ENCODE results near the gene NAV2.

NAV2 gene

DNA sequence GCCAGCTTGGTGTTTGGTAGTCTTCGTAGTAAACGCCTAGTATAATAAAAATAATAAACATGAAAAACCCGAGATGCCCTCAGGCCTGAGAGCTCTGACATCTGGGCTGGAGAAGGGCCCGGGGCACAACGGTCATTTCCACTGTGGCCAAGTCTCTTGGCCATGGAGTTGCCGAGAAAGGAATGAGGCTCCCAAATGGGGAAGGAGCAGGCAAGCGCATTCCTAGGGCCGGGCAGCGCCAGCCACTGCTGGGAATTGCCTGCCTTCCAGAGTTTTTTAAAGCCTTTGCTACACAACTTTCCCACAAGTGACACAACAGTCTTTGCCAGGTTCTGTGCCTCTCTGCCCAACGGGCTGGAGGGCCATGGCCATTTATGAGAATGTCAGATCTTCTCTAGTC lies 103.4 kb downstream of the NAV2 start:
- Histone ChIP-seq H3K9me3 (ENCODE audit: insufficient read depth, low read depth, low read length) (no peaks in the 10 kb centered on the region), H4K8ac (ENCODE audit: low read depth, low read length) (no peak overlapping the region), H3K4ac (ENCODE audit: low read depth, low read length) (no peak overlapping the region), H2BK12ac (ENCODE audit: low read length) (no peak overlapping the region), H3K36me3 (ENCODE audit: control insufficient read depth in 1 of 2, insufficient read depth in 2 of 2, low read length in 2 of 2) (no peaks in the 10 kb centered on the region), H3K9ac (ENCODE audit: low read length) (no peak overlapping the region), H3K27me3 (ENCODE audit: insufficient read depth, low read length) (no peaks in the 10 kb centered on the region), H3K79me1 (ENCODE audit: low read length) (no peaks in the 10 kb centered on the region), H3K27ac (ENCODE audit: low read depth, low read length) (no peak overlapping the region), H3K4me1 (ENCODE audit: control insufficient read depth in 1 of 2, insufficient read depth in 2 of 2, low read length in 2 of 2) (peaks cover 0 to 5% of the 10 kb centered on the region in 2 experiments), H4K91ac (ENCODE audit: low read depth, low read length) (no peak overlapping the region), H3K23ac (ENCODE audit: low read length) (no peak overlapping the region), H3K18ac (ENCODE audit: low read length) (no peak overlapping the region), H3K4me3 (ENCODE audit: low read depth, low read length) (no peak overlapping the region), H2BK5ac (ENCODE audit: low read depth, low read length, poor library complexity) (no peak overlapping the region), H2AK5ac (ENCODE audit: low read length) (no peak overlapping the region), H3K14ac (ENCODE audit: low read length) (no peak overlapping the region), H4K12ac (ENCODE audit: low read depth, low read length) (no peak overlapping the region), H2AFZ (ENCODE audit: insufficient read depth, low read length, poor library complexity) (no peak overlapping the region), H2BK120ac (ENCODE audit: insufficient read depth, low read length, poor library complexity) (no peak overlapping the region), H3K4me2 (ENCODE audit: low read length) (no peak overlapping the region), H3K79me2 (ENCODE audit: control insufficient read depth, insufficient read depth, low read length, poor library complexity) (no peaks in the 10 kb centered on the region)
- no peak for DNase-seq
- WGBS (ENCODE audit: extremely low coverage, insufficient coverage, insufficient read length): no CpG with 5 or more reads among the region's 10 CpGs

DNA sequence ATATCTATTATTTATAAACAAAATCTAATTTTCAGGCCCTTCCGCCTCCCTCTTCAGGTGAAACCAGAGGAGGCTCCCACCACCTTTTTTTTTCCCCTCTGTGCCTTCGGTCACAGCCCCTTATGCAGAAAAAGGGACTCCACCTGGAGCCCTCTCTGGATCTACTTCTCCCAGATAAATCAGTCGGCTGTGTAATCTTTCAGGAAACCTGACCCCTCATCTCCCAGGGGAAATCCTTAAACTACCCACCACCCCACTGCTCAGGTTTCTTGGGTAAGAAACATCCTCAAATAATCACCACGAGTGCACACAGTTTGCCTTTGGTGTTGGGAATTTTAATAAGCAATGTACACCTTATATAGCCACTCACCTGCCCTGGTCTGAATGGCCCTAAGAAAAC lies 104.2 kb downstream of the NAV2 start:
- H3K9ac ChIP-seq (ENCODE audit: low read length): no peak overlapping the region
- no peak overlapping the region for H3K4me2 ChIP-seq (ENCODE audit: low read length)
- no peaks in the 10 kb centered on the region for H3K36me3 ChIP-seq (ENCODE audit: control insufficient read depth in 1 of 2, insufficient read depth in 2 of 2, low read length in 2 of 2)
- H3K23ac ChIP-seq (ENCODE audit: low read length): no peak overlapping the region
- no peak overlapping the region for H3K4me3 ChIP-seq (ENCODE audit: low read depth, low read length)
- H3K18ac ChIP-seq (ENCODE audit: low read length): no peak overlapping the region
- no peaks in the 10 kb centered on the region for H3K9me3 ChIP-seq (ENCODE audit: insufficient read depth, low read depth, low read length)
- no peak overlapping the region for H2BK12ac ChIP-seq (ENCODE audit: low read length)
- no peak overlapping the region for H2BK120ac ChIP-seq (ENCODE audit: insufficient read depth, low read length, poor library complexity)
- no peaks in the 10 kb centered on the region for H3K27me3 ChIP-seq (ENCODE audit: insufficient read depth, low read length)
- H3K79me2 ChIP-seq (ENCODE audit: control insufficient read depth, insufficient read depth, low read length, poor library complexity): no peaks in the 10 kb centered on the region
- DNase-seq: no peak
- no CpG with 5 or more reads among the region's 4 CpGs for WGBS (ENCODE audit: extremely low coverage, insufficient coverage, insufficient read length)
- H3K14ac ChIP-seq (ENCODE audit: low read length): no peak overlapping the region
- no peak overlapping the region for H2AK5ac ChIP-seq (ENCODE audit: low read length)
- no peak overlapping the region for H4K8ac ChIP-seq (ENCODE audit: low read depth, low read length)
- H3K79me1 ChIP-seq (ENCODE audit: low read length): no peaks in the 10 kb centered on the region
- no peak overlapping the region for H2AFZ ChIP-seq (ENCODE audit: insufficient read depth, low read length, poor library complexity)
- H3K4ac ChIP-seq (ENCODE audit: low read depth, low read length): no peak overlapping the region
- no peak overlapping the region for H3K27ac ChIP-seq (ENCODE audit: low read depth, low read length)
- no peak overlapping the region for H4K12ac ChIP-seq (ENCODE audit: low read depth, low read length)
- no peak overlapping the region for H4K91ac ChIP-seq (ENCODE audit: low read depth, low read length)
- peaks cover 0 to 5% of the 10 kb centered on the region in 2 experiments for H3K4me1 ChIP-seq (ENCODE audit: control insufficient read depth in 1 of 2, insufficient read depth in 2 of 2, low read length in 2 of 2)
- H2BK5ac ChIP-seq (ENCODE audit: low read depth, low read length, poor library complexity): no peak overlapping the region

DNA sequence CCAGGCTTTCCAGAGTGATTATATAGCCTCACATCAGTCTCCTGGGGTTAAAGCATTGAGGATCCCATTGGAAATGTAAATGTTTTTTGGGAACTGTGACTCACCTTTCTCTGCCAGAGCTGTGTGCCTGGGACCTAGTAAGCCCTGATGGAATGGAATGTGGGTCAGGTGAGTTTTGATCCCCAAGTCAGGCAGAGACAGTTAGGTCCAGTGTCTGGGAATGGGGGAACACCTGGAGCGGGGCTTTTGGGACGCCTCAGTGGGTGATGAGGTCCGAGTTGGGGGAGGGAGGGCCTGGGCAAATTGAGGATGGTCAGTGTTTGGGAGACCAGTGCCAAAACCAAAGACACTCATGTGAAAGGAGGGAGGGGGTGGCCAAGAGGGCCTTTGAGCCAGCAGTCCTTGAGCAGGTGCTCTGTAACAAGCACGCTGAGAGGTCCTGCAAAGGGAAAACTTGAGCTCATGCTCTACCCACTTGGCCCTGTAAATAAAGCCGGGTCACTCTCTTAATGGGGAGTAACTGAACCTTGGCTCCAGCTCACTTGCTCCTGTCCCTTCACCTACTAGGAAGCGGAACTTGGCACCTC lies 104.7 kb downstream of the NAV2 start:
- Histone ChIP-seq H3K27me3 (ENCODE audit: insufficient read depth, low read length) (no peaks in the 10 kb centered on the region), H4K8ac (ENCODE audit: low read depth, low read length) (no peak overlapping the region), H3K18ac (ENCODE audit: low read length) (no peak overlapping the region), H3K9ac (ENCODE audit: low read length) (no peak overlapping the region), H3K14ac (ENCODE audit: low read length) (no peak overlapping the region), H2BK5ac (ENCODE audit: low read depth, low read length, poor library complexity) (no peak overlapping the region), H4K91ac (ENCODE audit: low read depth, low read length) (no peak overlapping the region), H2AK5ac (ENCODE audit: low read length) (no peak overlapping the region), H2BK120ac (ENCODE audit: insufficient read depth, low read length, poor library complexity) (no peak overlapping the region), H3K4me1 (ENCODE audit: control insufficient read depth in 1 of 2, insufficient read depth in 2 of 2, low read length in 2 of 2) (peaks cover 0 to 5% of the 10 kb centered on the region in 2 experiments), H3K27ac (ENCODE audit: low read depth, low read length) (no peak overlapping the region), H3K4me3 (ENCODE audit: low read depth, low read length) (no peak overlapping the region), H2BK12ac (ENCODE audit: low read length) (no peak overlapping the region), H2AFZ (ENCODE audit: insufficient read depth, low read length, poor library complexity) (no peak overlapping the region), H3K36me3 (ENCODE audit: control insufficient read depth in 1 of 2, insufficient read depth in 2 of 2, low read length in 2 of 2) (no peaks in the 10 kb centered on the region), H3K4me2 (ENCODE audit: low read length) (no peak overlapping the region), H3K23ac (ENCODE audit: low read length) (no peak overlapping the region), H4K12ac (ENCODE audit: low read depth, low read length) (no peak overlapping the region), H3K79me2 (ENCODE audit: control insufficient read depth, insufficient read depth, low read length, poor library complexity) (no peaks in the 10 kb centered on the region), H3K4ac (ENCODE audit: low read depth, low read length) (no peak overlapping the region), H3K79me1 (ENCODE audit: low read length) (no peaks in the 10 kb centered on the region), H3K9me3 (ENCODE audit: insufficient read depth, low read depth, low read length) (no peaks in the 10 kb centered on the region)
- no CpG with 5 or more reads among the region's 6 CpGs for WGBS (ENCODE audit: extremely low coverage, insufficient coverage, insufficient read length)
- no peak for DNase-seq

DNA sequence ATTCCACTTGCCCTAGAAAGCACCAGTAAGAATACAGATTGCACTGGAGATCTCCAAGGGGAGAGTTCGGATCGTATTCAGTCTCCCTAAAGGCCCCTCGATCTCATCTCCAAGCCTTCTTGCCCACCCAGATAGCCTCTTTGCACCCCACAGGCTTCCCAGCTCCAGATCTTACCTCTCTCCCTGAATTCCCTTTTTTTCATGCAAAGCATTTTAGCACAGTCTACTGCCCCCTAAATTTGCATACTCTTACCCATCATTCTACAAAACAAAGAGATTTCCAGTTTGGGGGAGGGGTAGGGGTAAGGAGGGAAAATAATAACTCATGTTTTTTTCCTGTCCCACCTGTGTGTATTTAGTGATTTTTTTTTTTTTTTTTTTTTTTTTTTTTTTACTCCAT lies 105.2 kb downstream of the NAV2 start:
- H4K12ac ChIP-seq (ENCODE audit: low read depth, low read length): no peak overlapping the region
- no peak for DNase-seq
- H3K79me2 ChIP-seq (ENCODE audit: control insufficient read depth, insufficient read depth, low read length, poor library complexity): no peaks in the 10 kb centered on the region
- H2BK120ac ChIP-seq (ENCODE audit: insufficient read depth, low read length, poor library complexity): no peak overlapping the region
- H2BK12ac ChIP-seq (ENCODE audit: low read length): no peak overlapping the region
- H3K4me3 ChIP-seq (ENCODE audit: low read depth, low read length): no peak overlapping the region
- H3K27ac ChIP-seq (ENCODE audit: low read depth, low read length): no peak overlapping the region
- H3K4ac ChIP-seq (ENCODE audit: low read depth, low read length): no peak overlapping the region
- no peak overlapping the region for H4K8ac ChIP-seq (ENCODE audit: low read depth, low read length)
- H4K91ac ChIP-seq (ENCODE audit: low read depth, low read length): no peak overlapping the region
- H3K4me1 ChIP-seq (ENCODE audit: control insufficient read depth in 1 of 2, insufficient read depth in 2 of 2, low read length in 2 of 2): peaks cover 0 to 5% of the 10 kb centered on the region in 2 experiments
- no peaks in the 10 kb centered on the region for H3K9me3 ChIP-seq (ENCODE audit: insufficient read depth, low read depth, low read length)
- no peaks in the 10 kb centered on the region for H3K36me3 ChIP-seq (ENCODE audit: control insufficient read depth in 1 of 2, insufficient read depth in 2 of 2, low read length in 2 of 2)
- no peak overlapping the region for H2BK5ac ChIP-seq (ENCODE audit: low read depth, low read length, poor library complexity)
- WGBS (ENCODE audit: extremely low coverage, insufficient coverage, insufficient read length): no CpG with 5 or more reads among the region's 3 CpGs
- no peak overlapping the region for H3K4me2 ChIP-seq (ENCODE audit: low read length)
- no peak overlapping the region for H3K14ac ChIP-seq (ENCODE audit: low read length)
- no peak overlapping the region for H3K18ac ChIP-seq (ENCODE audit: low read length)
- H2AFZ ChIP-seq (ENCODE audit: insufficient read depth, low read length, poor library complexity): no peak overlapping the region
- H3K23ac ChIP-seq (ENCODE audit: low read length): no peak overlapping the region
- H3K79me1 ChIP-seq (ENCODE audit: low read length): no peaks in the 10 kb centered on the region
- H3K9ac ChIP-seq (ENCODE audit: low read length): no peak overlapping the region
- no peaks in the 10 kb centered on the region for H3K27me3 ChIP-seq (ENCODE audit: insufficient read depth, low read length)
- no peak overlapping the region for H2AK5ac ChIP-seq (ENCODE audit: low read length)

Measured in trophoblast cell (in vitro differentiated cells and primary cell).